ENCODE data around the gene PRSS8. TPM values are rescaled to one million over a fixed set of nuclear protein-coding genes. Genes with fewer than 3 reads are reported as not detected.

Gene PRSS8
- total RNA-seq, 1 experiment from 2014 or later = 42.6 TPM

- Histone ChIP-seq H3K79me2 (ENCODE audit: insufficient read depth, low read length) (peaks cover 28% of the 10 kb centered on the region), H3K27me3 (ENCODE audit: insufficient read depth, low read length) (no peaks in the 10 kb centered on the region), H3K9me3 (ENCODE audit: control insufficient read depth in 1 of 2, insufficient read depth in 1 of 2, low read depth in 1 of 2, low read length in 2 of 2) (no peaks in the 10 kb centered on the region), H3K9ac (ENCODE audit: low read length) (no peak within 1 kb of the TSS), H2AFZ (ENCODE audit: low read depth, low read length, poor library complexity, severe bottlenecking) (no peak within 1 kb of the TSS), H3K9me2 (ENCODE audit: insufficient read depth) (no peaks in the 10 kb centered on the region), H3K4me2 (ENCODE audit: low read length) (no peak within 1 kb of the TSS), H3K4me1 (ENCODE audit: control insufficient read depth in 1 of 2, insufficient read depth in 2 of 2, low read length in 2 of 2) (peaks cover 5 to 12% of the 10 kb centered on the region in 2 experiments; a peak in 3 of 4 replicates), H3K36me3 (ENCODE audit: control insufficient read depth in 1 of 2, insufficient read depth in 2 of 2, low read length in 2 of 2) (peaks cover 0 to 9% of the 10 kb centered on the region in 2 experiments; a peak in 3 of 4 replicates), H3K4me3 (replicated peaks in 1 of 2; ENCODE audit: low read depth in 1 of 2, low read length in 2 of 2) (no peak within 1 kb of the TSS), H4K20me1 (ENCODE audit: insufficient read depth) (no peaks in the 10 kb centered on the region), H3K27ac (ENCODE audit: low read depth, low read length) (no peak within 1 kb of the TSS)
- no peak for DNase-seq (ENCODE audit: low read depth, low spot score)
- ChIA-PET POLR2A (no interaction called here), CTCF (no interaction called here), RAD21 (ENCODE audit: low non-redundant PET in 1 of 2, low total read pairs in 2 of 2, uncharacterized antibody in 2 of 2, unreplicated experiment in 2 of 2) (no interaction called here)
- BruUV-seq (replicated peaks) = no TSS peak
- TF ChIP-seq POLR2A (IDR thresholded peaks at IDR 0.05; ENCODE audit: borderline replicate concordance, extremely low read depth, insufficient read depth, insufficient read length) (no peak), SRF (IDR thresholded peaks at IDR 0.05; ENCODE audit: low read depth) (no peak), FOSL1 (IDR thresholded peaks at IDR 0.05; ENCODE audit: low read depth) (no peak), TCF7L2 (IDR thresholded peaks at IDR 0.05; ENCODE audit: borderline replicate concordance, extremely low read depth, insufficient read depth, insufficient read length) (no peak), ZNF274 (IDR thresholded peaks at IDR 0.05; ENCODE audit: low read depth, low read length) (no peak), RAD21 (IDR thresholded peaks at IDR 0.05; ENCODE audit: low read depth) (no peak), SP1 (IDR thresholded peaks at IDR 0.05; ENCODE audit: low read depth) (no peak), EZH2 (IDR thresholded peaks at IDR 0.05) (no peak), MAX (IDR thresholded peaks at IDR 0.05) (no peak), CEBPB (IDR thresholded peaks at IDR 0.05; ENCODE audit: low read depth) (no peak), ELF1 (IDR thresholded peaks at IDR 0.05; ENCODE audit: borderline replicate concordance, low read depth) (no peak), CTCF (IDR thresholded peaks at IDR 0.05 in 2 of 3, conservative IDR thresholded peaks at IDR 0.05 in 1 of 3; ENCODE audit: borderline replicate concordance in 1 of 3, insufficient read depth in 1 of 3, low read depth in 2 of 3, low read length in 2 of 3) (no peak), ZFX (IDR thresholded peaks at IDR 0.05) (no peak), EGR1 (IDR thresholded peaks at IDR 0.05; ENCODE audit: low read depth) (no peak)
- intact Hi-C loops (cut with micrococcal nuclease) = no loop called here
- no peak for ATAC-seq
Observed at GRCh38 chr16:31088459-31089183, 46.9 kb downstream of the PRSS8 start, which contains the start of gene PRSS53. TSS of gene PRSS53 (minus strand) at chr16:31088943. CDS start at chr16:31088809, 134 bp downstream.

Data from HCT116 (cell line).